A549 treated with GW870086 at 1 μM for 4 hours (cell line): ENCODE measurements around the gene SPATA33. TPM values are rescaled to one million over a fixed set of nuclear protein-coding genes. Genes with fewer than 3 reads are reported as not detected.

Experiments used
- total RNA-seq: library from RNA; stranded (reverse); fragments of 200-300 nt; extraction: Qiagen RNA extraction; gene quantifications from 5 replicates; pipeline ENCODE4 v1.2.3, GENCODE V29; 2022; ENCODE audit warnings: low read depth

The SPATA33 gene
- total RNA-seq, result 14.4 to 18.4 TPM (median 17.0 TPM) in 5 replicates

GRCh38 chr16:89657442-89658220 lies at the start of gene SPATA33, which contains the start of gene CHMP1A:
Gene SPATA33 (plus strand): TSS chr16:89657836. CDS start chr16:89657912, 76 bp downstream.
Gene CHMP1A (minus strand): TSS chr16:89657708. CDS start chr16:89657588, 120 bp downstream.

GRCh38 chr16:89613231-89613953 lies 44.2 kb upstream of the SPATA33 start, which contains the start of gene DPEP1:
Gene DPEP1 (plus strand): TSS chr16:89613642. CDS start chr16:89630411, 16,769 bp downstream.

GRCh38 chr16:89686520-89687091 lies 29.0 kb downstream of the SPATA33 start, which contains the start of gene CDK10:
Gene CDK10 (plus strand): TSS chr16:89686689. CDS start chr16:89686711, 22 bp downstream.

GRCh38 chr16:89701425-89702406 lies 44.1 kb downstream of the SPATA33 start, which contains the start of gene SPATA2L:
Gene SPATA2L (minus strand): TSS chr16:89701705. CDS start chr16:89701232, 473 bp downstream.

Other genes starting within 250 kb of the SPATA33 start
- gene ANKRD11, start 167.3 kb upstream of the SPATA33 start, total RNA-seq, result 91.8 to 122 TPM (median 119 TPM) in 5 replicates
- gene SPG7, start 149.4 kb upstream of the SPATA33 start, total RNA-seq, result 98.9 to 113 TPM (median 104 TPM) in 5 replicates
- gene RPL13, start 97.2 kb upstream of the SPATA33 start, total RNA-seq, result 3,635 to 4,439 TPM (median 4,294 TPM) in 5 replicates
- 58.4 to 79.5 TPM (median 75.2 TPM) in 5 replicates for gene CPNE7, start 82.1 kb upstream of the SPATA33 start, total RNA-seq
- 0.87 to 2.3 TPM (median 1.2 TPM) in 5 replicates for gene DPEP1, start 44.2 kb upstream of the SPATA33 start, total RNA-seq
- gene CHMP1A, start 128 bp upstream of the SPATA33 start, total RNA-seq, result 93.1 to 112 TPM (median 95.7 TPM) in 5 replicates
- 37.1 to 79.5 TPM (median 45.3 TPM) in 5 replicates for gene CDK10, start 28.9 kb downstream of the SPATA33 start, total RNA-seq
- 9.7 to 12.5 TPM (median 11.6 TPM) in 5 replicates for gene SPATA2L, start 43.9 kb downstream of the SPATA33 start, total RNA-seq
- gene VPS9D1, start 63.1 kb downstream of the SPATA33 start, total RNA-seq, result 4.0 to 5.2 TPM (median 4.8 TPM) in 5 replicates
- gene ZNF276, start 63.7 kb downstream of the SPATA33 start, total RNA-seq, result 17.4 to 22.3 TPM (median 19.0 TPM) in 5 replicates
- 25.2 to 38.5 TPM (median 34.0 TPM) in 5 replicates for gene FANCA, start 158.8 kb downstream of the SPATA33 start, total RNA-seq
- 5.9 to 8.4 TPM (median 7.9 TPM) in 5 replicates for gene SPIRE2, start 170.6 kb downstream of the SPATA33 start, total RNA-seq
- gene TCF25, start 215.8 kb downstream of the SPATA33 start, total RNA-seq, result 60.9 to 74.7 TPM (median 73.0 TPM) in 5 replicates